ENCODE results near the gene GCNT3.

The GCNT3 gene

DNA sequence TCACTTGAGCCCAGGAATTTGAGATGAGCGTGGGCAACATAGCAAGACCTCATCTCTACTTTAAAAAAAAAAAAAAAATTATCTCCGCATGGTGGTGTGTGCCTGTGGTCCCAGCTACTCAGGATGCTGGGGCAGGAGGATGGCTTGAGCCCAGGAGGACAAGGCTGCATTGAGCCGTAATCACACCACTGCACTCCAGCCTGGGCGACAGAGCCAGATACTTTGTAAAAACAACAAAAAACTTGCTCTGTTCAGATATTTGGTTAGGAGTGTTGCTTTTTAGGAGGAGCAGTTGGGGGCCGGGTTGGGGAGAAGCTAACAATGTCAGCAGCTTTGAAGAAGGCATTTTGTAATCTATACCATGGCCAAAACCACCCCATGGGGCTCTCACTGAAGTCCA lies 4.1 kb downstream of the GCNT3 start:
- in situ Hi-C loops (cut with MboI; ENCODE audit: low sequenced_read_pairs) = no loop called here

DNA sequence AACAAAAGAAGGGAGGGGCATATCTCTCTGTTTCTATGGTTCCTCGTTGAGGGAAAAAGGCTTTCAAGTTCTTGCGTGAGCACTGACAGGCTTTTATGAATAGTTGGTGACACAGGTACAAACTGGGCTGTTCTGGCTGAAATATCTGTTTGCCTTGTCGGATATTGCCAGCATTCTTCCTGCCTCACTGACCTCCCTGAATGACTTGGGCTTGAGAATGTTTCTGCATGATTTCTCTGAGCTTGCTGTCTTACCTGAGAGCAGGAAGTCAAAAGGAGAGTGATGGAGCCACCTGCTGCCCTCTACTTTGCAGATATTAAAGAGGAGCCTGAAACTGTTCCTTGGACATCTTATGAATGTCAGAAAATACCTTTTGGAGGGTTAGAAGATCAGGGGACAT lies 4.8 kb downstream of the GCNT3 start:
- in situ Hi-C loops (cut with MboI; ENCODE audit: low sequenced_read_pairs) = no loop called here

GRCh38 chr15:59618406-59618805 lies 6.8 kb downstream of the GCNT3 start:
- in situ Hi-C loops (cut with MboI; ENCODE audit: low sequenced_read_pairs) = no loop called here

DNA sequence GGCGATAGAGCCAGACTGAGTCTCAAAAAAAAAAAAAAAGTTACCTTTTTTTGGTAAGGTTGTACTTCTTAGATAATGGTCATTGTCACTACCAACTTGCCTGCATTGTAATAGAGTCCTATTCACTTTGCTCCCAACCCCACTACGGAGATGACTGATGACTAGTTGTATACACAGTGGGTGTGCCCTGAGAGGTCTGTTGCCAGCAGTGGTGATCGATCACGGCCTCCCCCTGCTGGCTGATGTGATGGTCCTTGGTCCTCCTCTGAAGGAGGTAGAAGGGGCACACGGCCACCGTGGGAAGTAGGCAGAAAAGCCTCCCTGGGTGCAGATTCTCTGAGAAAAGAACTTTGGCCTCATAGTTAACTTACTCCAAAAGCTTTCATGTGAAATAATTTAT lies 10.7 kb downstream of the GCNT3 start:
- in situ Hi-C loops (cut with MboI; ENCODE audit: low sequenced_read_pairs) = no loop called here

DNA sequence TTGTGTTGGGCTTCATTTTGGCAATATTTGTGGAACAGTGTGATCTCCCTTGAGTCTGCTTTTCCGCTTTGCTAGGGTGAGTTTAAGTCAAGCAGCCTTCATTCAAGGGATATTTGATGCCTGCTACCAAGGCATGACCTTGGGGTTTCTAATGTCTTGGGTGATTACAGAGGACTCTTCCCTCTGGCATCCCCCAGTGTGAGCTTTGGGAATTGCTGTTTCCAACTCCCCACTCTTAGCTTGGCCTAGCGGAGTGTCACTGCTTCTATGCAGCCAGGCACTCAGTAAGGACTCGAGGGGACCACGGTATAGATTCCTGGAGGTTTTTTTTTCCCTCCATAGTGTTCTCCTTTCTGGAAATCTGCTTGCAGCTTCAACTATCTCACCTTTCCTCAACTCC lies 21.1 kb downstream of the GCNT3 start:
- in situ Hi-C loops (cut with MboI; ENCODE audit: low sequenced_read_pairs) = loop anchor here (25.0 kb wide), 1 partner anchor 95 kb away; no protein-coding TSS in a partner anchor

GRCh38 chr15:59636184-59636583 lies 24.6 kb downstream of the GCNT3 start:
- in situ Hi-C loops (cut with MboI; ENCODE audit: low sequenced_read_pairs) = loop anchor here (25.0 kb wide), 1 partner anchor 99 kb away; no protein-coding TSS in a partner anchor

GRCh38 chr15:59637507-59637906 lies 25.9 kb downstream of the GCNT3 start:
- in situ Hi-C loops (cut with MboI; ENCODE audit: low sequenced_read_pairs) = loop anchor here (25.0 kb wide), 1 partner anchor 100 kb away; no protein-coding TSS in a partner anchor

GRCh38 chr15:59642351-59642750 lies 30.8 kb downstream of the GCNT3 start:
- in situ Hi-C loops (cut with MboI; ENCODE audit: low sequenced_read_pairs) = loop anchor here (25.0 kb wide), 1 partner anchor 105 kb away; no protein-coding TSS in a partner anchor

DNA sequence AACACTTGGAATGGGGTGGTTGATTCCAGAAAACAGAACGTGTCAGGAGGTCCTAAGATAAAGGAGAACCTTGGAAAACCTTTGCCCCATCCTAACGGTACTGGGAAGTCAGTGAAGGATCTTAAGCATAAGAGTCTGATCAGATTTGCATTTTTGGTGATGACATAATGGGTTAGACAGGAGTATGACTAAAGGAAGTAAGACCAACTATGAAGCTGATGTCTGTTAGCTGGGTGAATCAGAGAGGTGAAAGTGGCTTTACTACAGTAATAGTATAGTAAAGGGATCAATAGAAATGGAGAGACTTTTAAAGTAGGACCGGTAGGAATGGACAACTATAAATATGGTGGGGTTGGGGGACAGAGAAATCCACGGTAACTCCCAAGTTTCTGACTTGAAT lies 33.2 kb downstream of the GCNT3 start:
- in situ Hi-C loops (cut with MboI; ENCODE audit: low sequenced_read_pairs) = loop anchor here (25.0 kb wide), 1 partner anchor 107 kb away; no protein-coding TSS in a partner anchor

DNA sequence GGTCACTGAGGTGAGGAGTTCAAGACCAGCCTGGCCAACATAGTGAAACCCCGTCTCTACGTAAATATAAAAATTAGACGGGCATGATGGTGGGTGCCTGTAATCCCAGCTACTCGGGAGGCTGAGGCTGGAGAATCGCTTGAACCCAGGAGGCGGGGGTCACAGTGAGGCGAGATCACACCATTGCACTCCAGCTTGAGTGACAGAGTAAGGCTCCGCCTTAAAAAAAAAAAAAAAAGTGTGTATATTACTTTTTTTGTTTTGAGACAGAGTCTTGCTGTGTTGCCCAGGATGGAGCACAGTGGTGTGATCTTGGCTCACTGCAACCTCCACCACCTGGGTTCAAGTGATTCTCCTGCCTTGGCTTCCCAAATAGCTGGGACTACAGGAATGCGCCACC lies 34.2 kb downstream of the GCNT3 start:
- in situ Hi-C loops (cut with MboI; ENCODE audit: low sequenced_read_pairs) = loop anchor here (25.0 kb wide), 1 partner anchor 109 kb away; no protein-coding TSS in a partner anchor

DNA sequence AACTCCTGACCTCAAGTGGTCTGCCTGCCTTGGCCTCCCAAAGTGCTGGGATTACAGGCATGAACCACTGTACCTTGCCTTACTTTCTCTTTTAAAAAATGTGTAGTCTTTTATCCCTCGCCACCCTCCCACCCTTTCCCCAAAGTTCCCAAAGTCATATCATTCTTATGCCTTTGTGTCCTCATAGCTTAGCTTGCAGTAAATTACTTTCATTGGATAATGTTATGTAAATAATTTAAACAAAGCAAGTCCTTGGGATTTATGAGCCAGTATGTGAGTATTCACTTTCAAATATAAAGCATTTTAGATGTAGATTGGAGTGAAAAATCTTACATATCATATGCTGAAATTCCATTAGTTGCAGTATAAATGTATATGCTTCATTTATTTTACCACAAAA lies 34.7 kb downstream of the GCNT3 start:
- in situ Hi-C loops (cut with MboI; ENCODE audit: low sequenced_read_pairs) = loop anchor here (25.0 kb wide), 1 partner anchor 109 kb away; no protein-coding TSS in a partner anchor

DNA sequence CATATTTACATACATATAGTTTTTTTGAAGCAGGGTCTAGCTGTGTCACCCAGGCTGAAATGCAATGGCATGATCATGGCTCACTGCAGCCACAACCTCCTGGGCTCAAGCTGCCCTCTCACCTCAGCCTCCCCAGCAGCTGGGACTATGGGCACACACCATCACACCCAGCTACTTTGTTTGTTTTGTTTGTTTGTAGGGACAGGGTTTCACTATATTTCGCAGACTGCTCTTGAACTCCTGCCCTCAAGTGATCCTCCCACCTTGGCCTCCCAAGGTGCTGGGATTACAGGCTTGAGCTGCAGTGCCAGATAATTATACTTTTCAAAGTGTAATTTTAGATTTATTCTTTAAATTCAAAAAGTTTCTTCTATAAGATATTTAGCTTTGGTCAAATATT lies 35.5 kb downstream of the GCNT3 start:
- in situ Hi-C loops (cut with MboI; ENCODE audit: low sequenced_read_pairs) = loop anchor here (25.0 kb wide), 1 partner anchor 110 kb away; no protein-coding TSS in a partner anchor

GRCh38 chr15:59649603-59650002 lies 38.0 kb downstream of the GCNT3 start:
- in situ Hi-C loops (cut with MboI; ENCODE audit: low sequenced_read_pairs) = loop anchor here (25.0 kb wide), 1 partner anchor 112 kb away; no protein-coding TSS in a partner anchor

DNA sequence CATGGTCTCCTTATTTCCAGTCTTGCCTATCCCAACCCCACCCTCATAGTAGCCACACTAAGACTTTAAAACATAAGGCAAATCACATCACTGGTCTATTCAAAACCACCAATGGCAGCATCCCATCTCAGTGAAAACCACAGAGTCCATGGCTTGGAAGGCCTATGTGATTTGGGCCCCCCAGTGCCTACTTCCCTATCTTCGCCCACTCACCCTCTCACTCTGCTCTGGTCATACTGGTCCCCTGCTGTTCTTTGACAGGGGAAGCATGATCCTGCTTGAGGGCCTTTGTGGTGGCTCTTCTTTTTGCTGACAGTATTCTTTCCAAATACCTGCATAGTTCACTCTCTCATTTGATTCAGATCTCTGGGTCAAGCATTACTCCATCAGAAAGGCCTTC lies 42.5 kb downstream of the GCNT3 start:
- in situ Hi-C loops (cut with MboI; ENCODE audit: low sequenced_read_pairs) = no loop called here

- in situ Hi-C loops (cut with MboI; ENCODE audit: low sequenced_read_pairs) = no loop called here
These were observed 45.5 kb downstream of the GCNT3 start, which contains the start of gene GTF2A2 for GRCh38 chr15:59656897-59657634. Gene GTF2A2 (minus strand): TSS chr15:59657515. CDS start chr15:59652277, 5,238 bp downstream.

GRCh38 chr15:59657635-59658125 lies 46.1 kb downstream of the GCNT3 start:
- in situ Hi-C loops (cut with MboI; ENCODE audit: low sequenced_read_pairs) = no loop called here

DNA sequence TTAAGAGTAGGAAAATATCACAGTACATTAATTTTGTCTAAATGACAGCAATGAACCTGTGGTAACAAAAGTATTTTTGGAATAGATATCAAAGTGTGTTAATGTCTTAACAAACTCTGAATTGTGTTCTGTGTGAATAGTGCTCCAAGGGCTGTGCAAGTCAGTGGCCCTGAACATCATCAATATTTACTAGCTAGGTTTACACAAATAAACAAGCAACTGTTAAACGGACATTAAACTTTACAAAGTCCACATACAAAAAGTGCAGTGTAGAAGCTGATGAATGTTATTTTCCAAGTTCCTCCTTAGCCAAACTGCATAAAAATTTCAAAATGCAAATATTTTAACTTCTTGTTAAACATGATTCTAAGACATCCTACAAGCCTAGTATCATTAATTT lies 47.8 kb downstream of the GCNT3 start:
- in situ Hi-C loops (cut with MboI; ENCODE audit: low sequenced_read_pairs) = no loop called here

DNA sequence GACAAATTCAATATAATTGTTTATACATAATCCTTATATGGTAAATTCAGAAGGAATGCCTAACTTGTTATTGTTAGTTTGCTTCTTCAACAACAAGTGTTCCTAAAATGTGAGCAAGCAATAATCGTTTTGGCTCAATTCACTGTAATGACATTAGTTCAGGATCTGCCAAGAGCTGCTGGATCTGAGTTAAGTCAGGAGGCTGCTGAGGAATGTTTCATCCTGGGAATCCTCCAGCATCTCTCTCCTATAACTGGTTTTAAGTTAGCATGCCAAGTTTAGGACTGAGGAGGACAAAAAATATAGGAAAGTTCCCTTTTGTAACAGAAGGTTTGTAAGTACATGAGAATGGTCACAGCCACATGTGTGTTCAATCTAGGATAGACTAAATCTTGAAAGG lies 50.7 kb downstream of the GCNT3 start:
- in situ Hi-C loops (cut with MboI; ENCODE audit: low sequenced_read_pairs) = no loop called here

DNA sequence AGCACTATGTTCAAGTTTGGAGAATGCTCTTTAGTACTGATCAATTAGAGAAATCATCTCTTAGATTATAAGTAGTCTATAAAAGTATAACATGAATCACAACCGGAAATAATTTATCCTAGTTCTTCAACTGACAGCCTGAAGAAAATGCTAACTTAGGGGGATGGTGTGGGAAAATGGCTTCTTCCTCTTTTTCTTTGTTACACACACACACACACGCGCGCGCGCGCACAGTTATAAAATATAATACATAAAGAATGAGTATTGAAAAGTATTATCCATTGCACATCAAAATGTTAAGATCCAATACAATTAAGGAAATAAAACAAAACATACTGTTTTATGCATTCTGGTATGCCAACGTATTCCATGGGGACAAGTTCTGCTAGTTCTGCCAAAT lies 57.0 kb downstream of the GCNT3 start:
- in situ Hi-C loops (cut with MboI; ENCODE audit: low sequenced_read_pairs) = no loop called here
